ENCODE measurements around the gene TEX11.
"Not testable (repeated sequence)": the region's sequence is repeated elsewhere in the genome, so short reads cannot be mapped to it uniquely, and the experiment has no call there.

Gene TEX11

GRCh38 chrX:70656304-70656703 lies 252.2 kb downstream of the TEX11 start:
- TF ChIP-seq, protein P1, sequence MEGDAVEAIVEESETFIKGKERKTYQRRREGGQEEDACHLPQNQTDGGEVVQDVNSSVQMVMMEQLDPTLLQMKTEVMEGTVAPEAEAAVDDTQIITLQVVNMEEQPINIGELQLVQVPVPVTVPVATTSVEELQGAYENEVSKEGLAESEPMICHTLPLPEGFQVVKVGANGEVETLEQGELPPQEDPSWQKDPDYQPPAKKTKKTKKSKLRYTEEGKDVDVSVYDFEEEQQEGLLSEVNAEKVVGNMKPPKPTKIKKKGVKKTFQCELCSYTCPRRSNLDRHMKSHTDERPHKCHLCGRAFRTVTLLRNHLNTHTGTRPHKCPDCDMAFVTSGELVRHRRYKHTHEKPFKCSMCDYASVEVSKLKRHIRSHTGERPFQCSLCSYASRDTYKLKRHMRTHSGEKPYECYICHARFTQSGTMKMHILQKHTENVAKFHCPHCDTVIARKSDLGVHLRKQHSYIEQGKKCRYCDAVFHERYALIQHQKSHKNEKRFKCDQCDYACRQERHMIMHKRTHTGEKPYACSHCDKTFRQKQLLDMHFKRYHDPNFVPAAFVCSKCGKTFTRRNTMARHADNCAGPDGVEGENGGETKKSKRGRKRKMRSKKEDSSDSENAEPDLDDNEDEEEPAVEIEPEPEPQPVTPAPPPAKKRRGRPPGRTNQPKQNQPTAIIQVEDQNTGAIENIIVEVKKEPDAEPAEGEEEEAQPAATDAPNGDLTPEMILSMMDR (IDR thresholded peaks at IDR 0.05; ENCODE audit: low read depth, low read length): no peak
- TF ChIP-seq POLR2A (IDR thresholded peaks at IDR 0.05; ENCODE audit: extremely low read depth, insufficient read length) (no peak), MYC (IDR thresholded peaks at IDR 0.05; ENCODE audit: low read depth, low read length) (no peak)
- TF ChIP-seq, protein P2, sequence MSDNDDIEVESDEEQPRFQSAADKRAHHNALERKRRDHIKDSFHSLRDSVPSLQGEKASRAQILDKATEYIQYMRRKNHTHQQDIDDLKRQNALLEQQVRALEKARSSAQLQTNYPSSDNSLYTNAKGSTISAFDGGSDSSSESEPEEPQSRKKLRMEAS (IDR thresholded peaks at IDR 0.05; ENCODE audit: low read depth, low read length): no peak
- no peak overlapping the region for H3K4me3 ChIP-seq (ENCODE audit: low read depth, low read length)
- DNase-seq (ENCODE audit: low read depth): peak; percentile 18

GRCh38 chrX:70647910-70648309 lies 260.6 kb downstream of the TEX11 start:
- H3K4me3 ChIP-seq (ENCODE audit: low read depth, low read length); DNase-seq (ENCODE audit: low read depth): not testable (repeated sequence)

- TF ChIP-seq, protein P2 (IDR thresholded peaks at IDR 0.05; ENCODE audit: low read depth, low read length): no peak
- no peak overlapping the region for H3K4me3 ChIP-seq (ENCODE audit: low read depth, low read length)
- no peak for DNase-seq (ENCODE audit: low read depth)
Observed at GRCh38 chrX:70636218-70636617, 272.3 kb downstream of the TEX11 start.

- TF ChIP-seq, protein P2 (IDR thresholded peaks at IDR 0.05; ENCODE audit: low read depth, low read length): no peak
- TF ChIP-seq POLR2A (IDR thresholded peaks at IDR 0.05; ENCODE audit: extremely low read depth, insufficient read length) (no peak), MYC (IDR thresholded peaks at IDR 0.05; ENCODE audit: low read depth, low read length) (no peak)
- TF ChIP-seq, protein P1 (IDR thresholded peaks at IDR 0.05; ENCODE audit: low read depth, low read length): no peak
- H3K4me3 ChIP-seq (ENCODE audit: low read depth, low read length): no peak overlapping the region
- no peak for DNase-seq (ENCODE audit: low read depth)
Observed at GRCh38 chrX:70635669-70636068, 272.8 kb downstream of the TEX11 start.

DNA sequence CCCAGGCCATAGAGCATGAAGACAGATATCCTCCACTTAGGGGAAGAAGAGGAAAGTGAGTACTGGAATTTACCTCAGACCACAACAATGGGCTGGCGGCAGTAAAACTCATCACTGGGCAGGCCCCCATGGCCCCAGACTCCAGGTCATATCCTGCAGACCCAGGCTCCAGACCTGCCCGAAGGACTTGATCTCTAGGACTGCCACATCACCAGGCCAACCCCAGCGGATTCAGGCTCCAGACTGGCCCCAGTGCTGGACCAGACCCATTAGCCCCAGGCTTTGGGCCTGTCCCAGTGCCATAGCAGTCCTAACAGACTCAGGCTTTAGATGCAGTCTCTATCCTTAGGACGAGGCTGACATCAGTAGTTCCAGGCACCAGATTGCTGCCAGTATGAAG lies 273.3 kb downstream of the TEX11 start:
- TF ChIP-seq MYC (IDR thresholded peaks at IDR 0.05; ENCODE audit: low read depth, low read length) (no peak), POLR2A (IDR thresholded peaks at IDR 0.05; ENCODE audit: extremely low read depth, insufficient read length) (no peak)
- TF ChIP-seq, protein P2 (IDR thresholded peaks at IDR 0.05; ENCODE audit: low read depth, low read length): no peak
- TF ChIP-seq, protein P1 (IDR thresholded peaks at IDR 0.05; ENCODE audit: low read depth, low read length): no peak
- DNase-seq (ENCODE audit: low read depth): no peak
- H3K4me3 ChIP-seq (ENCODE audit: low read depth, low read length): no peak overlapping the region

- no peak for DNase-seq (ENCODE audit: low read depth)
- H3K4me3 ChIP-seq (ENCODE audit: low read depth, low read length): no peak overlapping the region
- TF ChIP-seq, protein P2 (IDR thresholded peaks at IDR 0.05; ENCODE audit: low read depth, low read length): no peak
- TF ChIP-seq, protein P1 (IDR thresholded peaks at IDR 0.05; ENCODE audit: low read depth, low read length): no peak
- TF ChIP-seq POLR2A (IDR thresholded peaks at IDR 0.05; ENCODE audit: extremely low read depth, insufficient read length): no peak
- TF ChIP-seq MYC (IDR thresholded peaks at IDR 0.05; ENCODE audit: low read depth, low read length): no peak
Observed at GRCh38 chrX:70621743-70622142, 286.8 kb downstream of the TEX11 start.

- no peak for DNase-seq (ENCODE audit: low read depth)
- no peak for TF ChIP-seq POLR2A (IDR thresholded peaks at IDR 0.05; ENCODE audit: extremely low read depth, insufficient read length)
- TF ChIP-seq, protein P2 (IDR thresholded peaks at IDR 0.05; ENCODE audit: low read depth, low read length): no peak
- TF ChIP-seq MYC (IDR thresholded peaks at IDR 0.05; ENCODE audit: low read depth, low read length): no peak
- TF ChIP-seq, protein P1 (IDR thresholded peaks at IDR 0.05; ENCODE audit: low read depth, low read length): no peak
- H3K4me3 ChIP-seq (ENCODE audit: low read depth, low read length): no peak overlapping the region
Observed at GRCh38 chrX:70618467-70618866, 290.0 kb downstream of the TEX11 start.

Data from NB4 (cell line).